ENCODE measurements around the gene NR2C2AP.
A peak's percentile ranks its signal among the peaks of the same experiment; 100 is the strongest.
"Not testable (repeated sequence)": the region's sequence is repeated elsewhere in the genome, so short reads cannot be mapped to it uniquely, and the experiment has no call there.

NR2C2AP gene

DNA sequence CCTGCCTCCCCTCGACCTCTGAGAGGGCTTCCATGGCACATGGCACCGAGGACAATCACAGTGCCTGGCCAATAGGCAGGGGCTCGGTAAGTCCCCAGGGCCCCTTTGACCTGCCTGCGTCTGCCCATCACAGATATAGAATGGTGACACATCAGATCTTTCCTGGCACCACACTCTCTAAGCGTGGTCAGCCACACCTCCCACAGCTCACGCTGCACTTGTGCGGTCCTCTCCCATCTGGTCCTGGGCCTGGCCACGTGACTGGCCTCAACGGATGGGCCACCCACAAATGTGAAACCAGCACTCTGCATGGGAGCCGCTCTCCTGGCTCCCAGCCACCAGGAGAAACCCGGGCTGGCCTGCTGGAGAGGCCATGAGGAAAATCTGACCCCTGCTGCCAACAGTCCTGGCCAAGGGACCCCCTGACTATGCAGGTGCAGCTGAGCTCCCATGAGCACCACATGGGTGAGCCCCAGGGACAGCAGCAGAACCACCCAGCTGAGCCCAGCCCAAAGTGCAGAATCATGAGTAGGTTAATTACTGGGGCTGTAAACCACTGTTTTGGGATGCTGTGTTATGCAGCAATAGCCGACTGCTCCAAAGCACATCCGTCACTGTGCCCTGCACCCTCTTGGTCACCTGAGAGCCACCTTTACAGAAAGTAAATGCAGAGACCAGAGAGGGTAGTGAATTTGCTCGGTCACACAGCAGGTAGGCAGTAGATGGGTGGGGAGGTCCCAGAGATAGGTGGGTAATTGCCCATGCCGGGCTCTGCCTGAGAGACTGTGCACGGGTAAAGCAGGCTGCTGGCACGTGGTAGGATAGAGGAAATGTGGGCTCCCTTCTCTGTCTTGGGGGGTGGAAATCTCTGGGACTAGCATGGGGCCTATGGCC, 23.4 kb downstream of the NR2C2AP start:
- DNase-seq = no peak

DNA sequence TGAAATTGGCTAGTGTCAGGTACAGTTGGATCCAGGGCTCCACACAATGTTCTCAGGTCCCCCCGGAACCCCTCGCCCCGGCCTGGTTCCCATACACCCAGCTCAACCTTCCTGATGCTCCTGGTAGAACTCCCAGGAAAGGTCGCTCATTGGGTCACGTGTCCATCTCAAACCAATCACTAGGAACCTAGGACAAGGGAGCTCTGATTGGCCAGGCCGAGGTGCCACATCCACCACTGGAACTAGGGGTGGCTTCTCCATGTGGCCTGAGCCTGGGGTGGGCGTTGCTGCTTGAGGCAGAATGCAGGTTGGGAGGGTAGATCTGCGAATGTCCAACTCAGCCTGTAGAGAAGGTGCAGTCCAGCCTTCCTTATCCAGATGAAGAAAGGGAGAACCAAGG, 26.3 kb downstream of the NR2C2AP start:
- DNase-seq = no peak

DNA sequence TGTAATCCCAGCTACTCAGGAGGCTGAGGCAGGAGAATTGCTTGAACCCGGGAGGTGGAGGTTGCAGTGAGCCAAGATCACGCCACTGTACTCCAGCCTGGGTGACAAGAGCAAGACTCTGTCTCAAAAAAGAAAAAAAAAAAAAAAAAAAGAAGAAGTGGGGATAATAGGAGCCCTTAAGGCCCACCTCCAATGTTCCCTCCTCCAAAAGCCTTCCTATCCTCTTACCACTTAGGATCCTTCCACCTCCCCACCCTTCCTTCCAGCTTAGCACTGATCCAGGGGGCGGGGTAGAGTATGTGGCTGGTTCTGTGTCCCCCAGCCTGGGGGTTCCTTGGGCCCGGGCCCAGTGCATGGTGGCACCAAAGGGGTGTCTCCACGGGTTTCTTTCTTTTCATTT, 30.0 kb downstream of the NR2C2AP start:
- not testable (repeated sequence) for DNase-seq

DNA sequence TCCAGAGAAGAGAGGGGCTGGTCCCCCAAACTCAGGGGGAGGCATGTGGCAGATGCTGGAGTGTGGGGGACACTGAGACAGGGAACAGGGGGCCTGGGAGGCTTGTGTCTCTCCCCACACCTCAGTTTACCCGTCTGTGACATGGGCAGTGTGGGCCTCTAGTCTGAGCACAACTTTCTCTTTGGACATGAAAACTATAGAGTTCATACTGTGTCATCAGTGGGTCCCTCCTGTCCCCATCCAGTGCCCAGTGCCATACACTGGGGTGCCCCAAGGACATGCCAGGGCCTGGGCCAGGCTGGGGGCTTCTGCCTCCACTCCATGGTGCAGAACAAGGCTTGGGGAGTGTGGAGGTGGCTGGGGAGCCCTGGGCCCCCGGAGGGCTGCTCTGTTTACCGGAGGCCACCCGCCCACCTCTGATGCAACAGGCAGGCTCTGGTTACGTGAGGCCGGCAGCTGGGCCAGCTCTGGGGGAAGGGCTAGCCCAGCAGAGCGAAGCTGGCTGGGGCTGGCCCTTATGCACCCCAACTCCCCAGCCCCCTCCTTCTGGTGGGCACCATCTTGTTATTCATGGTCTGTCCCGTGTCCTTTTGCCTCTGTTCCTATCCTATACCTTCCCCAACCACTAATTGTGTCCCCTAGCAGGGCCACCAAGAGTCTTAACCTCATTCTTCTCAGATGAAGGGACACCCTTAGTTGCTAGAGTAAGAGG, 31.2 kb downstream of the NR2C2AP start:
- no peak for DNase-seq

DNA sequence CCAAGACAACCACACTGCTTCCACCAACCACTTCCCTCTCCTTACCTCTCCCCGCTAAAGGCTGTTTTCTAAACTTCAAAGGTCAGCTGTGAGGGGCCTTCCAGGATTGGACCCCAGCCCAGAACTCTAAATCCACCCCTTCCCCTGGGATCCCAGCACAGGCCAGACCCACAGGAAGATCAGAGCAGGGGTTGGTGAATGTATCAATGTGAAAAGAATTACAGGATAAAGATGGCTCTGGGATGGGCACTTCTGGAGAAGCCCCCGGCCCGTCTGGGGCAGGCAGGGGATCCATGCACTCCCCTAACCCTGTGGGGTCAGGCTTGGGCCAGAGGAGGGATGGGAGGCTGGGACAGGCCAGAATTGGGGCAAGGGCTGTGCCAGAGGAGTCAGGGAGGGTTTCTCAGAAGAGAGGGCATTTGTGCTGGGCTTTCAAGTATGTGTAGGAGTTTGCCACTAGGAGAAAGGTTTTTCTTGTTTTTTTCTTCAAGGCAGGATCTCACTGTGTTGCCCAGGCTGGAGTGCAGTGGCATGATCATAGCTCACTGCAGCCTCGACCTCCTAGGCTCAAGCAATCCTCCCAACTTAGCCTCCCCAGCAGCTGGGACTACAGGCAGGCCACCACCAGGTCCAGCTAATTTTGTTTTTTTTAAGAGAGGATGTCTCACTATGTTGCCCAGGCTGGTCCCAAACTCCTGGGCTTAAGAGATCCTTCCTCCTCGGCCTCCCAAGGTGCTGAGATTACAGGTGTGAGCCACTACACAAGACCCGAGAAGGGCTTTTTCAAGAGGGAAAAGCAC, 32.1 kb downstream of the NR2C2AP start:
- no peak for DNase-seq

DNA sequence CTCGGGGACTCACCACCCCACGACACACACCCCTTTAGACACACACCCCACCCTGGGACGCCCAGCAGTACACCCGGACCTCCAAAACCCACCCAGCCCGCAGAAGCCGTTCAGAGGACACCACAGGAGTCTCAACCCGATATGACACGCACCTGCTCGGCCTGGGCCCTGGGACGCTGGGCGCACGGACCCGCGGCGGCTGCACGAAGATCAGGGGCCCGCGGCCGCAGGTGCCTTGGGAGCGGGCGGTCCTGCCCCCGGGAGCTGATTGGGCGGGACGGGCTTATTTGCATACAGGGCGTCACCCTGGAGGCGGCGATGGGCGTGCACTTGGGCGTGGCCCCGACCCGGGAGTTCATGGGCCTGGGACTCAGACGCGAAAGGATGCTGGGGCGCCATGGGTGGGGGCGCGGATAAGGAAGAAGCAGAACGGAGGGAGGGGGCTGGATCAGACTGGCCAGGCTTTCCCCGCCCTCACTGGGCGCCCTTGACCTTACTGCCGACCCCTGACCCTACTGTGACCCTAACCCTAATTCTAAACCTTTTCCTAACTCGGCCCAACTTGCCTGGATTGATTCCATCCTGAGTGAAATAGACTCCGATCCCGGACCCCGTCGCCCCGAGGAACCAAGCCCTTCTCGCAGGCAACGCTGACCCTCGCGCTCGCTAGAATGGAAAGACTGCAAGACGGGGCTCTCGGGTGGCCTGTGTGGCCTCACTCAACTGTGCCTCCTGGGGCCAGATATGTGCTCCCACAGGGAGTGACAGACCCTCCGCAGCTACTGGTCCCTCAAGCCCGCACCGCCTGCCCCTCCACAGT, 33.0 kb downstream of the NR2C2AP start, which contains the start of gene MEF2B:
TSS of gene MEF2B (minus strand) at position 211 of the 820 bp plus-strand sequence. CDS start 19,528 bp downstream, outside the sequence.
- peak; percentile 33 for DNase-seq

DNA sequence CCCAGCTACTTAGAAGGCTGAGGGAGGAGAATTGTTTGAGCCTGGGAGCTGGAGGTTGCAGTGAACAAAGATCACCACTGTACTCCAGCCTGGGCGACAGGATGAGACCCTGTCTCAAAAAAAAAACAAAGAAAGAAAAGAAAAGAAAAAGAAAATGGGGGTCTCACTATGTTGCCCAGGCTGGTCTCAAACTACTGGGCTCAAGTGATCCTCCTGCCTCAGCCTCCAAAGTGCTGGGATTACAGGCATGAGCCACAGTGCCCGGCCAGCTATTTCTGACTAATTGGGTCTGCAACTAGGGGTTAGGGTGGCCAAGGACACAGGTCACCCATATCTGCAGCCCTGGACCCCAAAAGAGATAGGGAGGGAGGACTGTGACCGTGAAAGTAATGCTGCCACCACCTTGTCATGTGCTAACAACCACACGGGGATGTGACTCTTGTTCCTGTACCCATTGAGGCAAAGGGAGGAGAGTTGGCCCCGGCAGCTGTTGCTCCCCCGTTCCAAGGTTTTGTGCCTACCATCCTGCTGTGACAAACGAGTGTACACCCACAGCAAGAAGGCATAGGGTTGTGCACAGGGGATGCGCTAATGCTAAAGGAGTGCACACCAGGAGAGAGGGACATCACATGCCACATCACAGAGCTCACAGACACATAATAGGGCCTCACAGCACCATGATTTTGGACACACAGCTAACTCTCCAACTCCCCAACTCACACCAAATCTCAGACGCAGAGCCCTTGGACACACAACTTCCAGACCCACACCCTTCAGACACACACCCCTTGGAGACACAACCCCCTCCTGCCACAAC, 33.8 kb downstream of the NR2C2AP start:
- no peak for DNase-seq

DNA sequence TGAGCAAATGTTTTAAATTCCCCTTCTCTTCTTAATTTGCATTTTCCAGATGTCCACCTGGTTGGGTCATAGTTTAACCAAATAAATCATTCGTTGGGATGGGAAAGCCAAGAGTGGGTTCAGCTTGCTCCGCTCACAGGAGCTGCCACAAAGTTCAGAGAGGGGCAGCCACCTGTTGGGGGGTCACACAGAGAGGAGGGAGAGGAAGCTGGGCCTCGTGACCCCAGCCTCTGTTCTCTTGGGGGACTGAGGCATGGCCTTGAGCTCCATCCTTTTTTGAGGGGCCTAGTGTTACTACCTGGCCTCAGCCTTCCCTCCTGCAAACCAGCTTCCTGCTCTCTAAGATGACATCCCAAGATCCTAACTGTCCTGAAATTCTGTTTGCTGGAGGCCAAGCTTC, 35.6 kb downstream of the NR2C2AP start:
- no peak for DNase-seq

DNA sequence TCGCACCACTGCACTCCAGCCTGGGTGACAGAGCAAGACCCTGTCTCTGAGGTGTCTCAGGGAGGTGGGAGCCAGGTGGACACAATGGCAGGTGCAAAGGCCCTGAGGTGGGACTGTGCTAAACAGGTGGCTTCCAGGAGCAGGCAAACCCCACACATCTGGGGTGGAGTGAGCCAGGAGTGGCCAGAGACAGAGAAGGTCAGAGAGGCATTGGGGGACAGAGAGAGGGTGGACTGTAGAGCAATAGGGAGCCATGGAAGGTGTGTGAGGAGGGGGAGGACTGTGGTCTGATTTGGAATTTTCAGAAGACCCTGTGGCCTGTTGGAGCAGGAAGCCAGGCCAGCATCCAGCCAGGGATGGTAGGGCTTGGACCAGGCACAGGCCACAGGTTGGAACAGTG, 37.8 kb downstream of the NR2C2AP start:
- DNase-seq = no peak

DNA sequence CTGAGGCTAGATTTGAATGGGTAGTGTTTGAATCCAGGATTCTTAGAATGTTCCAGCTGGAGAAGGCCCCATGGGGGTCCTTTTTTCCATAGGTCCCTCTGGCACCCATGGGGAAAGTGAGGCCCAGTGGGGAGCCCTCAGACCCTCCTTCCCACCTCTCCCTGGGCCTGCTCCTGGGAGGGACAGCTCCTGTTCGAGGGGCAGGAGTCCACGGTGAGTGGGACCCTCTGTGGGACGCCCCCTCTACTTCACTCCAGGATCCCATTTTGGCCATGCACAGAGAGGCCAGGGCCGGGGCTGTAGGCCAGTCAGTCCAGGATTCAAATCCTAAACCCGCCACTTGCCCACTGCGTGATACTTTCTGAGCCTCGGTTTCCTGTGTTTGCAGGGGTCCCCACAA, 40.7 kb downstream of the NR2C2AP start:
- DNase-seq = no peak

DNA sequence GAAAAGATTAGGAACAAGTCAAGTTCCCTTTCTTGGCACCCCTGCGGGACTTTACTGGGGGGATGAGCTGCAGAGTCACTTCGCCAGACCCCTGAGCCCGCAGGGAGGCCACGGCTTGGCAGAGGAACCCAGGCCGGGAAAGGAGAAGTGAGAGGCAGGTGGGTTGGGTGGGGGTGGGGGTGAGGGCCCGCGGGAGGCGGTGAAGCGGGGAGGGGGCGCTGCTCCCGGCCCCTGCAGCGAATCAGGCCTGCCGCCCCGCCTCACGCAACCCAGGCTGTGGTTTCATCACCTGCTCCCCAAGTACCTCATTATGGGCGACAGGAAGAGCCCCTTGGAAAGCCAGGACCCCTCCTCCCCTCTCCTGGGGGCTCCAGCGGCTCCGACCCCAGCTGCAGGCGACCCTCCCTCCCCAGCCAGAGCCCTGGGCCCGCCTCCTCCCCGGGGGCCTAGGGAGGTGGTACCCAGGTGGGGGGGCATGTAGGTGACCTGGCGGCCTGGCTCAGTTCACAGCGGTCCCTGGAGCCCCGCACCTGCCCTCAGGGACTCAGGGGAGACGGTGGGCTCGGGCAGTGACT, 42.7 kb downstream of the NR2C2AP start:
- DNase-seq = no peak

DNA sequence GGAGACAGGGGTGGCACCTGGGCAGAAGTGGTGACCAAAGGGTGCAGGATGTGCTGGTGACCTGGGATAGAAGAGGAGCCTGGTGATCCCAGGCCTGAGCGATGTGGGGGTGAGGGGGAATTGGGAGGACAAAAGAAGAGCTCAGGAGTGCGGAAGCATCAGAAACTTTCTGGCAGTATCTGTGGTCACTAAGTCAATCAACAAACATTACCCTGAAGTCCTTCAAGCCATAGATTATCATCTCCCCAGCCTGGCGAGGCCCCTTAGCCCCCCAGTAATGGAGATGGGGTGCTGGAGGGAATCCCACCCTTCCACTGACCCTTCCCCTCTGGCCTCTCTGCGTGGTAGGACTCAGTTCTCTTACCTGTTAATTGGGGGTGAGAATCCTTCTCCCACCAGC, 43.7 kb downstream of the NR2C2AP start:
- no peak for DNase-seq

DNA sequence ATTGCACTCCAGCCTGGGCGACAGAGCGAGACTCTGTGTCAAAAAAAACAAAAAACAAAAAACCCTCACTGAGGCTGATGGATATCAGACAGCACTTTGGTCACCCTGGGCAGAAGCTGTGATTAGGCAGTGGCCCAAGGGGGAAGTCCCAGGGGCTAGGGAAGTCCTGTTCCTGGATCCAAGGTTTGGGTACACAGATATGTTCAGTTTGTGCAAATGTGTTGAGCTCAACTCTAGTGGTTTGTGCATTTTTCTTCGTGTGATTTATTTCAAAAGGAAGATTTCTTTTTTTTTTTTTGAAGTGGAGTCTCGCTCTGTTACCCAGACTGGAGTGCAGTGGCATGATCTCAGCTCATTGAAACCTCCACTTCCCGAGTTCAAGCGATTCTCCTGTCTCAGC, 45.4 kb downstream of the NR2C2AP start:
- no peak for DNase-seq

DNA sequence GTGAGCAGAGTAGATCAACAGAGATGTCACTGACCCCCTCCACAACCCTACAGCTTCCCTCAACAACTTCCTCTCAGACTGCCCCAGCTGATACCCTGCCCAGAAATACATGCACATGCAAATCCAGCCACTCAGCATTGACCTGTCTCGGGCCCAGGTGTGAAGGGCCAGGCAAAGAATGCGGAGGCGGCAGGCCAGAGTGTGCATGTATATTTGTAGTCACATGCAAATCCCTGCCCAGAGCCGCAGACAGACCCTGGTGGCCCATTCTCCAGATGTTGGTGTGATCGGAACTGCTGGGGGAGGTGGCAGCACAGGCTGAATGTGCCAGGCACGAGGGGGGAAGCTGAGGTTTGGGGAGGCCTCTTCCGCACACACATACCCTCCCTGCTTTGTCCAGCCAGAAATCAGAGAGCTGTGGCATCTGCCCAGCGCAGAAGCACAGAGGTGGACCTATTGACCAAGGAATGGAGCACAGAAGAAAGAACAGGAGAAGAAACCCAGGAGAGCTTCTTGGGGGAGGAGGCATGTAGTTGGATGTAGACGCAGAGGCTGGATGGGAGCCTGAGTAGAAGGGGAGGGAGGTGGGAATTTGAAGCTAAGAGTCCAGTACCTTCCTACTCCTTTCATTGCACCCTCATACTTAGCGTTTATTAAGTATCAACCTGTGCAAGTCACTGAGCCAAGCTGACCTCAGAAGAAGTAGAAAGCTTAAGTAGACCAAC, 47.6 kb downstream of the NR2C2AP start:
- DNase-seq = no peak

DNA sequence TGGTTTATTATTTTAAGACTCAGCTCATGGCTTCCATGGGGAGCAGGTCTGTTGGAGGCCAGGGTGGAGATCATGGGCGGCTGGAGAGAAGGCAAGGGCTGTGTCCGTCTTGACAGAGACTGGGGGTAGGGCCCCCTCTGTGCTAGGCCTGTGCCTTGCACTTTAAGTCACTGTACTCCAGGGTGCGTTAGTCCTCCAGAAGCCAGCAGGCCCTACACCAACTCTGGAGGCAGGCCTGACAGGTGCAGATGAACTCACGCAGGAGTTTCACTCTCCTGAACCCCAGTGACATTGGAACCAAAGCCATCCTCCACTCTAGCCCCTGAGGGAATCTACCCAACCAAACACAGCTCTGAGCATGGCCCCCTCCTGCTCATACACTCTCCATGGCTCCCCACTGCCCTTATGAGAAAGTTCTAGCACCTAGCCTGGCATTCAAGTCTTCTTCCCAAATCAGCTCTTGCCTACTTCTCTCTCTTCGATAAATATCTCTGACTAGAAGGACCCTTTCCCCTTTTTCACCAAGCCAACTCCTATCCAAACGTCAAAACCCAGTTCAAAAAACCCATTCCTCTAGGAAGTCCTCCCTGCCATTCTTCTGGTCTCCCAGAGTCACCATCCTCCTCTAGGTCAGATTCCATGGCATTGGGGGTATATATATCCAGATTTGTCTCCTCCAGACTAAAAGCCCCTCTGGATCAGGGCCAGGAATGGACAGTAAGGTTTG, 48.3 kb downstream of the NR2C2AP start:
- DNase-seq = no peak

DNA sequence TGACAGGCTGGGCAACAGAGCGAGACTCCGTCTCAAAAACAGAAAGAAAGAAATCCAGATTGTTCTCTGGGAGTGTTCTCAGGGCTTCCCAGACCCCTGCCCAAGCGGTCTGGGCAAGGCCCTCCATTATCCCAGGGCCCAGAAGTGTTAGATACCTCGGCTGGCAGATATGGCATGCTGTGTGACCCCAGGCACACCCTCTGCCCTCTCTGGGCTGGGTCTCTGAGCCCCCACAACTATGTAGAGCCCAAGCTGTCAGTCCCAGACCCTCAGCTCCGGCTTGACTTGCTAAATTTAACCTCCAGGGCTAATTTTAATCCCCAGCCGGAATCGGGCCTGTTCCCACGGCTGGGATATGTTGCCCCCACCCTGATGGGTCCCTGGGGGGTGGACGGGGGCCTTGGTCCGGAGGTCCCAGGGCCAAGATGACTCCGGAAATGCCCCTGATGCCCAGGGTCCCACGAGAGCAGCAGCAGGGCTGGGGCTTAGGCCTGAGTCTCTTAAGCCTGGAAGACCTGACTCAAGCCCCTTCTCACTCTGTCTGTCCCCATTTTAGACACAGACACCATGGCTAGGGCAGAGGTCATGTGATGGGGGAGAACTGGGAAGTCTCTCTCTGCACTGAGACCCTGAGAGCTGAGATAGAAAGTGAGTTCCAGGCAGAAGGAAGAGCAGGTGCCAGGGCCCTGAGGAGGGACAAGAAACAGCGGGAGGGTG, 50.4 kb downstream of the NR2C2AP start:
- DNase-seq = no peak

DNA sequence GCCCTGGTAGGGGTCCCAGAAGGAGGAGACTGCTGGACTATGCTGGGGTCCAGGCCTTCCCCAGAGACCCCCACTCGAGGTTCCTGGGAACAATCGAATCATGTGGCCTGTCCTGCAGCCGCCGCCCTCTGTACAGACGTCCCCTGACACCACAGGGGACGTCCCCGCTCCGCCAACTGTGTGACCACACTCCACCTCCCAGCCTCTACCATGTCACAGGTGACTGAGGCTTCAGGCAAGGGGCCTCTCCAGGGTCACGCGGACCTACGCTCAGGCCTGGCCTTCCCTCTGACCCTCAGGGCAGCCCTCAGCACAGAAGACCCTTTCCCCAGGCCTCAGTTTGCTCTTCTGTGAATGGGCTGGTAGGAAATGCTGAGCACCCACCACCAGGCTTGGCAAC, 51.8 kb downstream of the NR2C2AP start:
- DNase-seq = no peak

Measured in suppressor macrophage treated with lipopolysaccharide for 4 hours (primary cell).